K562 (cell line): ENCODE results near the gene CTXN1. TPM values are rescaled to one million over a fixed set of nuclear protein-coding genes. Genes with fewer than 3 reads are reported as not detected.

Experiments
- CTCF ChIP-seq, 3 experiments: IDR thresholded peaks in 2 of 3; conservative IDR thresholded peaks in 1 of 3; 2 replicates each; pipeline ENCODE4 v1.5.1; 2011 to 2012; ENCODE audit warnings: low read length in 3 of 3, mild to moderate bottlenecking in 3 of 3, control low read depth in 2 of 3, improper control_type of control experiment in 1 of 3, inconsistent platforms in 1 of 3, low read depth in 1 of 3, mixed read lengths in 1 of 3, moderate library complexity in 1 of 3; ENCODE audit not compliant: insufficient read depth in 2 of 3
- CTCFL ChIP-seq: IDR thresholded peaks from 2 replicates; pipeline ENCODE4 v1.6.1; 2011; ENCODE audit warnings: borderline replicate concordance, low read depth, mild to moderate bottlenecking, moderate library complexity, low read length; ENCODE audit not compliant: insufficient read depth, poor library complexity, severe bottlenecking
- PHF21A ChIP-seq: fragments of 450-650 bp; IDR thresholded peaks from 2 replicates; pipeline ENCODE4 v1.6.1; 2017; ENCODE audit warnings: low read depth, borderline replicate concordance
- RCOR1 ChIP-seq, 2 experiments: IDR thresholded peaks; 2 replicates each; pipeline ENCODE4 v1.6.1; 2012; ENCODE audit warnings: low read depth in 2 of 2, low read length in 2 of 2, borderline replicate concordance in 1 of 2, improper control_type of control experiment in 1 of 2
- REST ChIP-seq, 2 experiments: fragments of 450-650 bp; formaldehyde crosslinking in 1 of 2; IDR thresholded peaks; 2 replicates each; pipeline versions ENCODE4 v1.4.0 to v1.6.1; 2014 to 2020; ENCODE audit warnings: mild to moderate bottlenecking in 2 of 2, borderline replicate concordance in 1 of 2, low read depth in 1 of 2
- RNF2 ChIP-seq: sonication (generic); IDR thresholded peaks from 2 replicates; pipeline ENCODE4 v1.6.1; 2016
- STAG1 ChIP-seq: sonication (generic); formaldehyde crosslinking; IDR thresholded peaks from 2 replicates; pipeline ENCODE4 v1.5.0; 2020; ENCODE audit warnings: missing genetic modification reagents, borderline replicate concordance
- polyA plus RNA-seq, 8 experiments: library from polyadenylated mRNA; depleted of rRNA in 4 of 8; stranded (reverse) in 5 of 8; unstranded in 3 of 8; fragments of >200 nt; fragmentation: Nextera tagmentation in 2 of 8; fragmentation: Illumina TruSeq in 1 of 8; extraction: Ambion mirVana in 2 of 8; extraction: Trizol in 1 of 8; gene quantifications; 2 replicates each; pipeline versions ENCODE4 v1.2.1 to v1.2.3, GENCODE V29; 2011 to 2014; ENCODE audit warnings: inconsistent platforms in 1 of 8, missing spikeins in 1 of 8
- total RNA-seq, 7 experiments: library from RNA; depleted of rRNA in 6 of 7; stranded (reverse); fragments of >200 nt in 6 of 7; fragmentation: Illumina TruSeq in 2 of 7; extraction: Trizol in 2 of 7; gene quantifications; 2 replicates each; pipeline versions ENCODE4 v1.2.1 to v1.2.3, GENCODE V29; 2011 to 2021; ENCODE audit warnings: low replicate concordance in 1 of 7

The CTXN1 gene
- total and polyA plus RNA-seq, 9 of the 15 experiments (the other 6 are each of a cell fraction or from before 2014, with no cell fraction given), result 0.15 to 37.4 (median 1.8) TPM; not detected in 2

DNA sequence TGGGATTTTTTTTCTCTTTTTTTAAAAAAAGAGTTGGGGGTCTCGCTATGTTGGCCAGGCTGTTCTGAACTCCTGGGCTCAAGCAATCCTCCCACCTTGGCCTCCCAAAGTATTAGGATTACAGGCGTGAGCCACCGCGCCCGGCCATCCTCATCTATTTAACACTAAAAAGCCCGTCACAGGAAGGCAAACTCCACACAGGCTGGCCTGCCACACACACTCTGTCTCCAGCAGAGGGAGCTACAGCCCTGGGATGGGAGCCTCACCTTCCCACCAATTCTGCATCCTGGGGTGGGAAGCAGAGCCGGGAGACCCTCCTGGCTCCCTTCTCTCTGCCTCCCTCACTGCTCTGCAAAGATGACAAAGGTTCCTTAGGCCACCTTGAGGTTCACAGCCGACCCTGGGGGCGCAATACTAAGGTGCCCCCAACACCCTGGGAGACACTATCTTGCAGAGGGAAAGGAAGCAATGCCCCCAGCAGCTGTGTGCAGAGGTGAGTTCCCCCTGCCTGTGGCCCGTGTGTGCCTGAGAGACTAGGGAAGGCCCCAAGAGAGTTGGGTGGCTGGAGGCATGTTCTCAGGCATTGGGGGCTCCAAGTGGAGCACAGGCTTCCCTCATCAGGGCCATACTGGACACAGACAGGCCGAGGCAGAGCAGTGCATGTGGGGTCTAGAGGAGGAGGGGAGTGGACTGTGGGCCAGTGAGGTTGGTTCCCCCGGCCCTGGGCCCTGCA lies 44.9 kb upstream of the CTXN1 start (continued):
- TF ChIP-seq REST (IDR thresholded peaks at IDR 0.05; ENCODE audit: borderline replicate concordance), result peak; percentile 64
- no peak for TF ChIP-seq REST (CRISPR knock-in tag; IDR thresholded peaks at IDR 0.05; ENCODE audit: low read depth)
- peak; percentile 71 to 81 (median 78) for TF ChIP-seq CTCF (IDR thresholded peaks at IDR 0.05 in 2 of 3, conservative IDR thresholded peaks at IDR 0.05 in 1 of 3; ENCODE audit: insufficient read depth in 2 of 3, low read depth in 1 of 3, low read length in 3 of 3)
- peak; percentile 45; the same call in 1 of the 2 replicates for TF ChIP-seq STAG1
- TF ChIP-seq RCOR1 (IDR thresholded peaks at IDR 0.05; ENCODE audit: borderline replicate concordance in 1 of 2, low read depth in 2 of 2, low read length in 2 of 2), result 0 out of 4 replicates have a peak, but pooled peaks of 1 of the 2 experiments have one; percentile 15
- TF ChIP-seq PHF21A, result no peak
- TF ChIP-seq CTCFL, result peak; percentile 31
- no peak for TF ChIP-seq RNF2
